ENCODE data around the gene STH.
"Not testable (repeated sequence)": the region's sequence is repeated elsewhere in the genome, so short reads cannot be mapped to it uniquely, and the experiment has no call there.

Gene STH

GRCh38 chr17:46006082-46006481 lies 7.0 kb downstream of the STH start:
- not testable (repeated sequence) for DNase-seq (ENCODE audit: low read depth in 2 of 2)

- DNase-seq (ENCODE audit: low read depth in 2 of 2): no peak
Observed at GRCh38 chr17:46007461-46007965, 8.5 kb downstream of the STH start.

GRCh38 chr17:46008591-46008990 lies 9.5 kb downstream of the STH start:
- DNase-seq (ENCODE audit: low read depth in 2 of 2): no peak

GRCh38 chr17:46009681-46010596 lies 10.9 kb downstream of the STH start:
- DNase-seq (ENCODE audit: low read depth in 2 of 2): no peak

GRCh38 chr17:46010597-46011186 lies 11.6 kb downstream of the STH start:
- DNase-seq (ENCODE audit: low read depth in 2 of 2): no peak

GRCh38 chr17:46011711-46012505 lies 12.9 kb downstream of the STH start:
- DNase-seq (ENCODE audit: low read depth in 2 of 2): no peak

- DNase-seq (ENCODE audit: low read depth in 2 of 2): no peak
Observed at GRCh38 chr17:46012506-46013079, 13.5 kb downstream of the STH start.

GRCh38 chr17:46013127-46013501 lies 14.1 kb downstream of the STH start:
- DNase-seq (ENCODE audit: low read depth in 2 of 2): no peak

- no peak for DNase-seq (ENCODE audit: low read depth in 2 of 2)
Observed at GRCh38 chr17:46013502-46014165, 14.6 kb downstream of the STH start.

GRCh38 chr17:46019408-46019925 lies 20.4 kb downstream of the STH start:
- not testable (repeated sequence) for DNase-seq (ENCODE audit: low read depth in 2 of 2)

- DNase-seq (ENCODE audit: low read depth in 2 of 2): peak; percentile 11 to 29
Observed at GRCh38 chr17:46020023-46020761, 21.1 kb downstream of the STH start.

- DNase-seq (ENCODE audit: low read depth in 2 of 2): no peak
Observed at GRCh38 chr17:46020998-46021397, 21.9 kb downstream of the STH start.

- not testable (repeated sequence) for DNase-seq (ENCODE audit: low read depth in 2 of 2)
Observed at GRCh38 chr17:46023366-46023765, 24.3 kb downstream of the STH start.

- DNase-seq (ENCODE audit: low read depth in 2 of 2): no peak
Observed at GRCh38 chr17:46023783-46024388, 24.8 kb downstream of the STH start.

GRCh38 chr17:46024590-46024989 lies 25.5 kb downstream of the STH start:
- no peak for DNase-seq (ENCODE audit: low read depth in 2 of 2)

- DNase-seq (ENCODE audit: low read depth in 2 of 2): no peak
Observed at GRCh38 chr17:46025060-46025459, 26.0 kb downstream of the STH start.

- DNase-seq (ENCODE audit: low read depth in 2 of 2): no peak
Observed at GRCh38 chr17:46025510-46026165, 26.6 kb downstream of the STH start.

GRCh38 chr17:46026166-46027047 lies 27.4 kb downstream of the STH start:
- no peak for DNase-seq (ENCODE audit: low read depth in 2 of 2)
